ENCODE measurements around the gene OTULINL.

The OTULINL gene

GRCh38 chr5:14577079-14577725, 4.4 kb upstream of the OTULINL start:
- no peak for DNase-seq

- no peak for DNase-seq
Measured at GRCh38 chr5:14577971-14578370, 3.6 kb upstream of the OTULINL start.

GRCh38 chr5:14579246-14579645, 2.3 kb upstream of the OTULINL start:
- no peak for DNase-seq

- DNase-seq, result no peak
Measured at GRCh38 chr5:14579731-14580397, 1.7 kb upstream of the OTULINL start.

GRCh38 chr5:14580398-14581034, 1.1 kb upstream of the OTULINL start:
- peak; percentile 1 to 4 for DNase-seq

- no peak for DNase-seq
Measured at GRCh38 chr5:14581891-14582796, 552 bp downstream of the OTULINL start.

GRCh38 chr5:14582797-14583137, 1.2 kb downstream of the OTULINL start:
- DNase-seq, result no peak

- no peak for DNase-seq
Measured at GRCh38 chr5:14584848-14585247, 3.3 kb downstream of the OTULINL start.

GRCh38 chr5:14587150-14587549, 5.6 kb downstream of the OTULINL start:
- peak; percentile 46 to 55 for DNase-seq

GRCh38 chr5:14588145-14588544, 6.6 kb downstream of the OTULINL start:
- peak; percentile 27 to 36 for DNase-seq

- no peak for DNase-seq
Measured at GRCh38 chr5:14588758-14589543, 7.4 kb downstream of the OTULINL start.

- DNase-seq, result no peak
Measured at GRCh38 chr5:14590949-14591348, 9.4 kb downstream of the OTULINL start.

- DNase-seq, result no peak
Measured at GRCh38 chr5:14591548-14591947, 10.0 kb downstream of the OTULINL start.

- DNase-seq, result no peak
Measured at GRCh38 chr5:14593326-14594021, 11.9 kb downstream of the OTULINL start.

- no peak for DNase-seq
Measured at GRCh38 chr5:14594378-14595074, 12.9 kb downstream of the OTULINL start.

- DNase-seq, result peak; percentile 44 to 69
Measured at GRCh38 chr5:14595189-14595588, 13.6 kb downstream of the OTULINL start.

GRCh38 chr5:14595891-14596290, 14.3 kb downstream of the OTULINL start:
- peak in 1 of 2 experiments; percentile 2 for DNase-seq

- no peak for DNase-seq
Measured at GRCh38 chr5:14597080-14597479, 15.5 kb downstream of the OTULINL start.

GRCh38 chr5:14598225-14598624, 16.6 kb downstream of the OTULINL start:
- no peak for DNase-seq

- no peak for DNase-seq
Measured at GRCh38 chr5:14599476-14600127, 18.0 kb downstream of the OTULINL start.

GRCh38 chr5:14600846-14601245, 19.3 kb downstream of the OTULINL start:
- no peak for DNase-seq
